Measurements from ENCODE around the gene WDR18. TPM values are rescaled to one million over a fixed set of nuclear protein-coding genes. Genes with fewer than 3 reads are reported as not detected.

Gene WDR18
- total RNA-seq, 1 donor from 2014 or later: 60.0 TPM

DNA sequence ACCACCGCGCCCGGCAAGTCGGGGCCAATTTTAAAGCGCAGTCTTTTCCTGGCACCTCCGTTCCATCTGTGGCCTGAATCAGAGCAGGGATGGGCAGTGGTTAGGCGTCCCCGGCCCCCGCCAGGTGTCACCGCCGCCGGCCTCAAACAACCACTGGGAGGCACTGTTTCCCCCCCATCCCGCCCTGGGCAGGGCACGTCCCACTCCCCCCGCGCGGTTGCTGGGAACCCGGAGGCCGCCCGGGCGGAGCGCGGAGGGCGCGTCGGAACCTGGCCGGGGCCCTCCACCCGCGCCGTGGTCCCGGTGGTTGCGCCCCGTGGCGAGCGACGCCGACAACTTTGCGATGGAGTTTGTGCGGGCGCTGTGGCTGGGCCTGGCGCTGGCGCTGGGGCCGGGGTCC, 15.9 kb downstream of the WDR18 start, which contains the start of gene GRIN3B:
TSS of gene GRIN3B (plus strand) at position 325 of the 400 bp plus-strand sequence. CDS start at position 344, 19 bp downstream.
- peak within 1 kb of the TSS; percentile 36 for H3K4me2 ChIP-seq (ENCODE audit: low read length)
- H3K9me3 ChIP-seq (ENCODE audit: insufficient read depth, low read depth, low read length): no peaks in the 10 kb centered on the region
- peak within 1 kb of the TSS; percentile 62 for H3K4me3 Mint-ChIP-seq (ENCODE audit: unreplicated experiment)
- peaks cover 2% of the 10 kb centered on the region for H3K36me3 Mint-ChIP-seq (ENCODE audit: low read depth, unreplicated experiment)
- no peak within 1 kb of the TSS for H3K27ac ChIP-seq (ENCODE audit: low read depth, low read length)
- H3K27me3 ChIP-seq (ENCODE audit: insufficient read depth, low read length): peaks cover 34% of the 10 kb centered on the region
- H4K20me1 ChIP-seq (ENCODE audit: insufficient read depth, low read length): peaks cover 19% of the 10 kb centered on the region
- FAIRE-seq (no peak), DNase-seq (ENCODE audit: low read depth) (no peak)
- H3K36me3 ChIP-seq (ENCODE audit: insufficient read depth, low read length): no peaks in the 10 kb centered on the region
- H3K4me1 Mint-ChIP-seq (ENCODE audit: low read depth, unreplicated experiment): no peaks in the 10 kb centered on the region
- peaks cover 8% of the 10 kb centered on the region for H3K4me1 ChIP-seq (ENCODE audit: insufficient read depth, low read length)
- no peak within 1 kb of the TSS for H2AFZ ChIP-seq (ENCODE audit: low read depth, low read length)
- H3K79me2 ChIP-seq (ENCODE audit: insufficient read depth, low read length): no peaks in the 10 kb centered on the region
- no peaks in the 10 kb centered on the region for H3K9me3 Mint-ChIP-seq (ENCODE audit: unreplicated experiment)
- peak within 1 kb of the TSS; percentile 82 for H3K27ac Mint-ChIP-seq (ENCODE audit: unreplicated experiment)
- peaks cover 24% of the 10 kb centered on the region for H3K27me3 Mint-ChIP-seq (ENCODE audit: low read depth, unreplicated experiment)
- H3K4me3 ChIP-seq (ENCODE audit: insufficient read depth, low read depth, low read length): no peak within 1 kb of the TSS
- TF ChIP-seq, protein P1, sequence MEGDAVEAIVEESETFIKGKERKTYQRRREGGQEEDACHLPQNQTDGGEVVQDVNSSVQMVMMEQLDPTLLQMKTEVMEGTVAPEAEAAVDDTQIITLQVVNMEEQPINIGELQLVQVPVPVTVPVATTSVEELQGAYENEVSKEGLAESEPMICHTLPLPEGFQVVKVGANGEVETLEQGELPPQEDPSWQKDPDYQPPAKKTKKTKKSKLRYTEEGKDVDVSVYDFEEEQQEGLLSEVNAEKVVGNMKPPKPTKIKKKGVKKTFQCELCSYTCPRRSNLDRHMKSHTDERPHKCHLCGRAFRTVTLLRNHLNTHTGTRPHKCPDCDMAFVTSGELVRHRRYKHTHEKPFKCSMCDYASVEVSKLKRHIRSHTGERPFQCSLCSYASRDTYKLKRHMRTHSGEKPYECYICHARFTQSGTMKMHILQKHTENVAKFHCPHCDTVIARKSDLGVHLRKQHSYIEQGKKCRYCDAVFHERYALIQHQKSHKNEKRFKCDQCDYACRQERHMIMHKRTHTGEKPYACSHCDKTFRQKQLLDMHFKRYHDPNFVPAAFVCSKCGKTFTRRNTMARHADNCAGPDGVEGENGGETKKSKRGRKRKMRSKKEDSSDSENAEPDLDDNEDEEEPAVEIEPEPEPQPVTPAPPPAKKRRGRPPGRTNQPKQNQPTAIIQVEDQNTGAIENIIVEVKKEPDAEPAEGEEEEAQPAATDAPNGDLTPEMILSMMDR (IDR thresholded peaks at IDR 0.05; ENCODE audit: insufficient read depth, low read depth, low read length): no peak
- peak; percentile 63 for TF ChIP-seq EZH2 (IDR thresholded peaks at IDR 0.05; ENCODE audit: insufficient read depth, low read length)
- no peak within 1 kb of the TSS for H3K9ac ChIP-seq (ENCODE audit: low read length)

DNA sequence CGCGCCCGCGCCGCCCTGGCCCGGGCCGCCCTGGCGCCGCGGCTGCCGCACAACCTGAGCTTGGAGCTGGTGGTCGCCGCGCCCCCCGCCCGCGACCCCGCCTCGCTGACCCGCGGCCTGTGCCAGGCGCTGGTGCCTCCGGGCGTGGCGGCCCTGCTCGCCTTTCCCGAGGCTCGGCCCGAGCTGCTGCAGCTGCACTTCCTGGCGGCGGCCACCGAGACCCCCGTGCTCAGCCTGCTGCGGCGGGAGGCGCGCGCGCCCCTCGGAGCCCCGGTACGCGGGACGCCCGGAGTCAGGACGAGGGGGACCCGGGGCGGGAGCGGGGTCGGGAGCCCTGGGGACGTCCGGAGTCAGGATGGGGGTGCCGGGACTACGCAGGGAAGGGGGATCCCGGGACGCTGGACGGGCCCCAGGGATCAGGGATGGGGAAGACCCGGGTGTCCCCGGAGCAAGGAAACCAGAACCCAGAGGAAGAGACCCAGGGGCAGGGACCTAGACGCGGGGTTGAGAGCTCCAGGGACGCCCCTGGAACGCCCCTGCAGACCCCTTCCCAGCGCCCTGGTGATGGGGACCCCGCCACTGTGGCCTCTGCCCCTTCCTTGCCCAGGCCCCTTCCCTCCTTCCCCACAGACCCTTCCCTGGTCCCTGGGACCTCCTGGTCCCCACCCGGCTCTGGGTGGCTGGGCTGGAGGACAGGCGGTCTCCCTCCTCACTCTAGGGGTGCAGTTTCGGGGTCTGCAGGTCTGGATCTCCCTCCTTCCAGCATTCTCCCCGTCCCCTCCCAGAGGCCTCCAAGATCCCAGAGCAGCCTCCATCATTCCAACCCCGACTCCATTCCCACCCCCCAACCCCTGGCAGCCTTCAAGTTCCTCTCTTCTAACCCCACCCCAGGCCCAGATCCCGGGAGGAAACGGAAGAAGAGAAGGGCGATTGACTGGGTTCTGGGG, 16.7 kb downstream of the WDR18 start:
- no peak overlapping the region for H3K9ac ChIP-seq (ENCODE audit: low read length)
- H3K27me3 ChIP-seq (ENCODE audit: insufficient read depth, low read length): peaks cover 31% of the 10 kb centered on the region
- Mint-ChIP-seq H3K27ac (ENCODE audit: unreplicated experiment) (no peak overlapping the region), H3K36me3 (ENCODE audit: low read depth, unreplicated experiment) (peaks cover 2% of the 10 kb centered on the region), H3K27me3 (ENCODE audit: low read depth, unreplicated experiment) (peaks cover 24% of the 10 kb centered on the region), H3K4me1 (ENCODE audit: low read depth, unreplicated experiment) (no peaks in the 10 kb centered on the region), H3K4me3 (ENCODE audit: unreplicated experiment) (peak overlapping the region; percentile 62), H3K9me3 (ENCODE audit: unreplicated experiment) (no peaks in the 10 kb centered on the region)
- H3K79me2 ChIP-seq (ENCODE audit: insufficient read depth, low read length): no peaks in the 10 kb centered on the region
- no peak for FAIRE-seq
- H2AFZ ChIP-seq (ENCODE audit: low read depth, low read length): no peak overlapping the region
- H3K36me3 ChIP-seq (ENCODE audit: insufficient read depth, low read length): no peaks in the 10 kb centered on the region
- DNase-seq (ENCODE audit: low read depth): no peak
- peaks cover 12% of the 10 kb centered on the region for H4K20me1 ChIP-seq (ENCODE audit: insufficient read depth, low read length)
- TF ChIP-seq EZH2 (IDR thresholded peaks at IDR 0.05; ENCODE audit: insufficient read depth, low read length): no peak
- TF ChIP-seq, protein P1 (IDR thresholded peaks at IDR 0.05; ENCODE audit: insufficient read depth, low read depth, low read length): no peak
- H3K4me3 ChIP-seq (ENCODE audit: insufficient read depth, low read depth, low read length): no peak overlapping the region
- H3K27ac ChIP-seq (ENCODE audit: low read depth, low read length): no peak overlapping the region
- H3K9me3 ChIP-seq (ENCODE audit: insufficient read depth, low read depth, low read length): no peaks in the 10 kb centered on the region
- peaks cover 8% of the 10 kb centered on the region for H3K4me1 ChIP-seq (ENCODE audit: insufficient read depth, low read length)
- H3K4me2 ChIP-seq (ENCODE audit: low read length): peak overlapping the region; percentile 36
